AG04450 (cell line): ENCODE data around the gene CENPT. TPM values are rescaled to one million over a fixed set of nuclear protein-coding genes. Genes with fewer than 3 reads are reported as not detected.
A peak's percentile ranks its signal among the peaks of the same experiment; 100 is the strongest.

Experiments used
- CTCF ChIA-PET: fragments of 300-600, 350-600 bp; formaldehyde crosslinking; extraction: SDS; loops from one replicate; lab custom pipeline; 2022; ENCODE audit warnings: antibody characterized with exemption, inconsistent platforms; lab: Charles Lee
- POLR2A ChIA-PET: fragments of 350-600 bp; formaldehyde crosslinking; extraction: SDS; loops from one replicate; lab custom pipeline; 2021; ENCODE audit warnings: antibody characterized with exemption, inconsistent platforms; lab: Yijun Ruan, JAX
- DNase-seq: peaks from one replicate; pipeline ENCODE4 v3.0.0-alpha.2; 2011; ENCODE audit warnings: low read depth, low spot score
- H3K27ac ChIP-seq: one replicate; pipeline ENCODE4 v1.5.1; 2012; ENCODE audit warnings: low read depth, low read length, control low read depth
- H3K27me3 ChIP-seq: one replicate; pipeline ENCODE4 v1.6.0; 2012; ENCODE audit warnings: low read length; ENCODE audit not compliant: control insufficient read depth, insufficient read depth
- H3K4me3 ChIP-seq: 2 replicates; pipeline ENCODE4 v1.5.1; 2011; ENCODE audit warnings: mild to moderate bottlenecking, low read depth, low read length, control low read depth
- H3K9me3 ChIP-seq: 2 replicates; pipeline ENCODE4 v1.5.1; 2012; ENCODE audit warnings: low read length; ENCODE audit not compliant: control insufficient read depth, insufficient read depth
- CTCF ChIP-seq: IDR thresholded peaks from 2 replicates; pipeline ENCODE4 v1.5.1; 2011; ENCODE audit warnings: low read depth, low read length, control low read depth, inconsistent platforms
- polyA plus RNA-seq: library from polyadenylated mRNA; depleted of rRNA; stranded (reverse); fragments of >200 nt; gene quantifications from 2 replicates; pipeline ENCODE4 v1.2.3, GENCODE V29; 2011

CENPT gene
- polyA plus RNA-seq, 1 experiment = 17.9 TPM

- CTCF ChIA-PET = interaction anchor here (2.8 kb wide), 1 partner anchor 11 kb away, joined by 25 read pairs; the partner anchor contains the start of gene NRN1L
- Histone ChIP-seq H3K27me3 (no peaks in the 10 kb centered on the region), H3K4me3 (peak within 1 kb of the TSS; percentile 95), H3K9me3 (no peaks in the 10 kb centered on the region; the same call in 1 of the 2 replicates), H3K27ac (peak within 1 kb of the TSS; percentile 57)
- POLR2A ChIA-PET = interaction anchor here (0.8 to 1.4 kb wide), 4 partner anchors 19 to 63 kb away, joined by 3 read pairs; partner anchors contain the start of gene CENPT
- peak; percentile 49 for DNase-seq
- no peak for TF ChIP-seq CTCF
Measured at GRCh38 chr16:67872631-67873434, 25.3 kb upstream of the CENPT start, which contains the start of gene EDC4. Gene EDC4, plus strand, starts transcription at chr16:67873052. Its CDS starts 210 bp downstream, at chr16:67873262.

GRCh38 chr16:67872131-67872630, 24.7 kb upstream of the CENPT start:
- Histone ChIP-seq H3K27me3 (no peaks in the 10 kb centered on the region), H3K27ac (peak overlapping the region; percentile 57), H3K4me3 (no peak overlapping the region), H3K9me3 (no peaks in the 10 kb centered on the region; the same call in 1 of the 2 replicates)
- POLR2A ChIA-PET = interaction anchor here (0.6 to 1.0 kb wide), 2 partner anchors 9 to 19 kb away, joined by 3 to 4 read pairs; no protein-coding TSS in a partner anchor
- DNase-seq = no peak
- no peak for TF ChIP-seq CTCF
- CTCF ChIA-PET = interaction anchor here (0.5 to 1.7 kb wide), 4 partner anchors 12 to 370 kb away, joined by 3 to 7 read pairs (median 4); partner anchors contain the start of gene NRN1L

GRCh38 chr16:67871256-67871655, 23.8 kb upstream of the CENPT start:
- POLR2A ChIA-PET = interaction anchor here (1.0 kb wide), 1 partner anchor 8 kb away, joined by 3 read pairs; no protein-coding TSS in a partner anchor
- TF ChIP-seq CTCF = no peak
- H3K9me3 ChIP-seq = no peaks in the 10 kb centered on the region; the same call in 1 of the 2 replicates
- H3K27me3 ChIP-seq = no peaks in the 10 kb centered on the region
- no peak overlapping the region for H3K27ac ChIP-seq
- CTCF ChIA-PET = interaction anchor here (0.8 to 1.7 kb wide), 3 partner anchors 13 to 351 kb away, joined by 3 to 7 read pairs (median 4); partner anchors contain the start of gene NRN1L
- no peak overlapping the region for H3K4me3 ChIP-seq
- DNase-seq = no peak

- no peak for TF ChIP-seq CTCF
- Histone ChIP-seq H3K9me3 (no peaks in the 10 kb centered on the region; the same call in 1 of the 2 replicates), H3K27ac (no peak overlapping the region), H3K4me3 (no peak overlapping the region), H3K27me3 (no peaks in the 10 kb centered on the region)
- POLR2A ChIA-PET = no interaction called here
- CTCF ChIA-PET = no interaction called here
- DNase-seq = no peak
Measured at GRCh38 chr16:67869653-67870052, 22.2 kb upstream of the CENPT start.
